ENCODE results near the gene BPIFB2. TPM values are rescaled to one million over a fixed set of nuclear protein-coding genes. Genes with fewer than 3 reads are reported as not detected.
"Not testable (repeated sequence)": the region's sequence is repeated elsewhere in the genome, so short reads cannot be mapped to it uniquely, and the experiment has no call there.

Gene BPIFB2
- total RNA-seq, 1 experiment from 2014 or later = not detected

- in situ Hi-C loops (cut with HindIII; ENCODE audit: low pct_unique_long_range_greater_than_20kb, low sequenced_read_pairs) = no loop called here
- no peak for DNase-seq (ENCODE audit: low read depth, low spot score)
Measured at GRCh38 chr20:33042983-33043730, 35.7 kb downstream of the BPIFB2 start.

DNA sequence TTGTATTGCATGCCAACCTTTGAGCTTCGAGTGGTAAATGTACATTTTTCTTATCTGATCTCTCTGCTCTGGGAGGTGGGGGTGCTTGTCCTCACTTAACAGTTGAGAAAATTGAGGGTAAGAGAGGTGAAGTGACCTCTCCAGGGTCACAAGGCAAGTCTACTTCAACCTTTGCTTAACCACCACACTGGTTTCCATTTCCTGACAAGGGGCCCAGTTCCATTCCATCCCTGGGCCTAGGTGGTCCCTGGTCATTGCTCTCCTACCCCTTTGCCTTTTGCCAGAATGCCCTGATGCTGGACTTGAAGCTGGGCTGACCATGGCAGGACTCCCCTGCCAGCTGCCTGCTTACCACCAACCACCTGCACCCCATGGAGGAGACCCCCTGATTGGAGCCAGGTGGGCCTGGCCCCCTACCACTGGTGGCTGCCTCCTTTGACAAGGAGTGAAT, 36.3 kb downstream of the BPIFB2 start:
- no peak for DNase-seq (ENCODE audit: low read depth, low spot score)
- in situ Hi-C loops (cut with HindIII; ENCODE audit: low pct_unique_long_range_greater_than_20kb, low sequenced_read_pairs) = no loop called here

DNA sequence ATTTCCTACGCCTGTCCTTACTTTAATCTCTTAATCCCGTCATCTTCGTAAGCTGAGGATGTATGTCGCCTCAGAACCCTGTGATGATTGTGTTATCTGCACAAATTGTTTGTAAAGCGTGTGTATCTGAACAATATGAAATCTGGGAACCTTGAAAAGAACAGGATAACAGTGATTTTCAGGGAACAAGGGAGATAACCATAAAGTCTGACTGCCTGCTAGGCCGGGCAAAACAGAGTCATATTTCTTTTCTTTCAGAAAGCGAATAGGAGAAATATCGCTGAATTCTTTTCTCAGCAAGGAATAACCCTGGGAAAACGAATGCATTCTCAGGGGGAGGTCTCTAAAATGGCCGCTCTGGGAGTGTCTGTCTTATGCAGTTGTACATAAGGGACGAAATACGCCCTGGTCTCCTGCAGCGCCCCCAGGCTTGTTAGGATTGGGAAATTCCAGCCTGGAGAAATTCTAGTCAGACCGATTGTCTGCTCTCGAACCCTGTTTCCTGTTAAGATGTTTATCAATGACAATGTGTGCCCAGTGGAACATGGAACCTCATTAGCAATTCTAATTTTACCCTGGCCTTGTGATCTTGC, 37.7 kb downstream of the BPIFB2 start:
- DNase-seq (ENCODE audit: low read depth, low spot score); in situ Hi-C loops (cut with HindIII; ENCODE audit: low pct_unique_long_range_greater_than_20kb, low sequenced_read_pairs): not testable (repeated sequence)

- no peak for DNase-seq (ENCODE audit: low read depth, low spot score)
- in situ Hi-C loops (cut with HindIII; ENCODE audit: low pct_unique_long_range_greater_than_20kb, low sequenced_read_pairs) = no loop called here
Measured at GRCh38 chr20:33046412-33046811, 38.9 kb downstream of the BPIFB2 start.

DNA sequence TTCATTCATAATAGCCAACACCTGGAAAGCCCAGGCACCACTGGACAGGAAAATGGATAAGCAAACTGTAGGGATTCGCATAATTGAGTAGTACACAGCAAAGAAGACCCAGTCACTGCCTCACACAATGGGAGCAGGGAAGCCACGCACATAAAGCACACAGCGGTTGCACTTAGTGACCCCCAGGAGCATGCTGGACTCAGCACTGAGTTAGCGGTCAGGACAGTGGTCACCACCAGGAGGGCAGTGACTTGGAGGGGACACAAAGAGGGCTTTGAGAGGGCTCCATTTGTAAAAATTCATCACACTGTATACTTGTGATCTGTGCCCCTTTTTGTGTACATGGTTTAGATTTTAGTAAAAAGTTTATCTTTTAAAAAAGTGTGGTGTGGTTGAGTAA, 43.8 kb downstream of the BPIFB2 start:
- in situ Hi-C loops (cut with HindIII; ENCODE audit: low pct_unique_long_range_greater_than_20kb, low sequenced_read_pairs) = no loop called here

GRCh38 chr20:33053291-33054106, 46.0 kb downstream of the BPIFB2 start, which contains the start of gene BPIFB3:
TSS of gene BPIFB3 (plus strand) at chr20:33053903. CDS start at chr20:33055436, 1,533 bp downstream.
- DNase-seq (ENCODE audit: low read depth, low spot score) = no peak
- in situ Hi-C loops (cut with HindIII; ENCODE audit: low pct_unique_long_range_greater_than_20kb, low sequenced_read_pairs) = no loop called here

More for the DNA sequence above, 43.8 kb downstream of the BPIFB2 start:
- DNase-seq (ENCODE audit: low read depth, low spot score) = no peak

DNA sequence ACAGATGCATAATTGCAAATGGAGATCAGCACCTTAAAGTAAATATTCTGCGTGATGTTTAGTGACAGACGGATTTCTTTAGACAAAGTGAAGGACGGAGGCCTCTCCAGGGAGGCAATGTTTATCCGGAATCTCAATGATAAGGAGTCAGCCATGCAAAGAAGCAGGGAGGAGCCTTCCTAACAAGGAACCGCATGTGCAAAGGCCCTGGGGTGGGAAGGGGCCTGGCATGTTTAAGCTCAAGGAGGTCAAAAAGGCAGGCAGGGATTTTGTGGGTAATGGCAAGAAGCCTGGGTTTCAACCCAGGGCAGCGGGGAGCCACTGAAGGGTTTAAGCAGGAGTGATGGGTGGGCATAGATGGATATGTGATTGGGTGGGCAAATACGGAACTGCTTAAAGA, 46.9 kb downstream of the BPIFB2 start:
- in situ Hi-C loops (cut with HindIII; ENCODE audit: low pct_unique_long_range_greater_than_20kb, low sequenced_read_pairs) = no loop called here

GRCh38 chr20:33054791-33055190, 47.3 kb downstream of the BPIFB2 start:
- DNase-seq (ENCODE audit: low read depth, low spot score) = no peak
- in situ Hi-C loops (cut with HindIII; ENCODE audit: low pct_unique_long_range_greater_than_20kb, low sequenced_read_pairs) = no loop called here

More for the DNA sequence above, 46.9 kb downstream of the BPIFB2 start:
- no peak for DNase-seq (ENCODE audit: low read depth, low spot score)

DNA sequence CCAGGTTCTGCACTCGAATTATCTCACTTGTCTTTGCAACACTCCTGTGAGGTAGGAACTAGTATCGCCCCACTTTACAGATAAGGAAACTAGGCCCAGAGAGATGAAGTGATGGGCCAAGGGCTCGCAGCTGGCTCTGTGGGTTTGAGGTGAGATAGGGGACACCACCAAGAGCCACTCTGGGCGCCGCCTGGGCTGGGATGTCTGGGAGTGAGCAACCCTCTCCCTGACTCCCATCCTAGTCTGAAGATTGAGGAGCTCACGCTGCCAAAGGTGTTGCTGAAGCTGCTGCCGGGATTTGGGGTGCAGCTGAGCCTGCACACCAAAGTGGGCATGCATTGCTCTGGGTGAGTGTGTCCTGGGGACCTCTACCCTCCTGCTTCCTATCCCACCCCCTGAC, 51.6 kb downstream of the BPIFB2 start:
- in situ Hi-C loops (cut with HindIII; ENCODE audit: low pct_unique_long_range_greater_than_20kb, low sequenced_read_pairs) = no loop called here
- DNase-seq (ENCODE audit: low read depth, low spot score) = no peak

DNA sequence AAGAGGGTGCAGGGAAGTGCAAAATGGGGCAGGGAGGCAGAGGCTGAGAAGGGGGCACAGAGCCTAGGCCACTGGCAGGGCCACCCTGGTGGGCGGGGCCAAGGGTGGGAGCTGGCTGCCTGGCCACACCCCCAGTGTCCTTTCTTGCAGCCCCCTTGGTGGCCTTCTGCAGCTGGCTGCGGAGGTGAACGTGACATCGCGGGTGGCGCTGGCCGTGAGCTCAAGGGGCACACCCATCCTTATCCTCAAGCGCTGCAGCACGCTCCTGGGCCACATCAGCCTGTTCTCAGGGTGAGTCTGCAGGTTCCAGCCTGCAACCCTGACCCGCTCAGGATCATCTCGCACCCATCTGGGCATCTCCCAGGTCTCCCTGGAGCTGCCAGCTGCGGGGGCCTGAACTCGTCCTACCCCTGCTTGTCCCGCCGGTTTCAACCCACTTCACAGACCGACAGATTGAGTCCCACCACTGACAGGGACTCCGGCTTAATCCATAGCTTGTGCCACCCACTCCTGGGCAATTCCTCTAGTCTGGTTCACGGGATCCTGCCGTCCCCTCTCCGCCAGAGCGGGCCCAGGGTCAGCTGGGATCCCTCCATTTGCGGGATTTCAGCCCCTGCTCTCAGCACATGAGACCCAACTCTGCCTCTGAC, 52.4 kb downstream of the BPIFB2 start:
- in situ Hi-C loops (cut with HindIII; ENCODE audit: low pct_unique_long_range_greater_than_20kb, low sequenced_read_pairs) = no loop called here
- no peak for DNase-seq (ENCODE audit: low read depth, low spot score)

DNA sequence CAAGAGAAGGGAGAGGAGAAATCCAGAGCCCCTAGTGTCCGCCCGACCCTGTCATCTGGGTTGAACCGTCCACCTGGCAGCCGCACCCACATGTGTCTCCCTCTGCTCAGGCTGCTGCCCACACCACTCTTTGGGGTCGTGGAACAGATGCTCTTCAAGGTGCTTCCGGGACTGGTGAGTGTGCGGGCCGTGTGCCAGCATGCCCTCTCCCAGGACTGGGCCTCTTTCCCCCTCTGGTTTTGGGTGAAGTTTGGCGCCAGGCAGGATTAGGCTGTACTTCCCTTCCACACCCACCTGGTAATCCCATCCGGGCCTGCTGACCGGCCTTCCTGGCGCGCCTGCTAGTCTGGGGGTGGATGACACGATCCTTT, 54.1 kb downstream of the BPIFB2 start:
- no peak for DNase-seq (ENCODE audit: low read depth, low spot score)
- in situ Hi-C loops (cut with HindIII; ENCODE audit: low pct_unique_long_range_greater_than_20kb, low sequenced_read_pairs) = no loop called here

- DNase-seq (ENCODE audit: low read depth, low spot score) = no peak
- in situ Hi-C loops (cut with HindIII; ENCODE audit: low pct_unique_long_range_greater_than_20kb, low sequenced_read_pairs) = no loop called here
Measured at GRCh38 chr20:33062105-33062824, 54.8 kb downstream of the BPIFB2 start.

- in situ Hi-C loops (cut with HindIII; ENCODE audit: low pct_unique_long_range_greater_than_20kb, low sequenced_read_pairs) = no loop called here
- DNase-seq (ENCODE audit: low read depth, low spot score) = no peak
Measured at GRCh38 chr20:33062825-33063149, 55.3 kb downstream of the BPIFB2 start.

- in situ Hi-C loops (cut with HindIII; ENCODE audit: low pct_unique_long_range_greater_than_20kb, low sequenced_read_pairs) = no loop called here
- no peak for DNase-seq (ENCODE audit: low read depth, low spot score)
Measured at GRCh38 chr20:33063271-33063670, 55.8 kb downstream of the BPIFB2 start.

- in situ Hi-C loops (cut with HindIII; ENCODE audit: low pct_unique_long_range_greater_than_20kb, low sequenced_read_pairs) = no loop called here
- no peak for DNase-seq (ENCODE audit: low read depth, low spot score)
Measured at GRCh38 chr20:33064572-33065287, 57.2 kb downstream of the BPIFB2 start.

GRCh38 chr20:33065785-33066184, 58.3 kb downstream of the BPIFB2 start:
- DNase-seq (ENCODE audit: low read depth, low spot score) = no peak
- in situ Hi-C loops (cut with HindIII; ENCODE audit: low pct_unique_long_range_greater_than_20kb, low sequenced_read_pairs) = no loop called here

- in situ Hi-C loops (cut with HindIII; ENCODE audit: low pct_unique_long_range_greater_than_20kb, low sequenced_read_pairs) = no loop called here
- DNase-seq (ENCODE audit: low read depth, low spot score) = no peak
Measured at GRCh38 chr20:33067806-33068205, 60.3 kb downstream of the BPIFB2 start.
